HepG2 (cell line): ENCODE data around the gene PARD3. TPM values are rescaled to one million over a fixed set of nuclear protein-coding genes. Genes with fewer than 3 reads are reported as not detected.

Experiments used
- ATAC-seq: fragments of 200-7000 bp; cut with Tn5 transposase; 3 replicates; pipeline ENCODE4 v1.9.1; 2020; ENCODE audit warnings: mild to moderate bottlenecking, moderate library complexity
- BruUV-seq: library from RNA; stranded (reverse); fragments of 400-500 nt; replicated peaks from 2 replicates; lab custom pipeline; 2021; lab: Mats Ljungman, UMichigan
- CTCF ChIA-PET: fragments of 300-600 bp; formaldehyde crosslinking; extraction: SDS; loops from one replicate; lab custom pipeline; 2021; ENCODE audit warnings: low total read pairs, inconsistent platforms, low intra/inter-chr PET ratio; lab: Yijun Ruan, JAX
- POLR2A ChIA-PET: fragments of 350-600 bp; sonication (Branson Sonifier 250); formaldehyde crosslinking; loops from one replicate; lab custom pipeline; 2020; ENCODE audit warnings: antibody characterized with exemption, inconsistent platforms; lab: Yijun Ruan, JAX
- DNase-seq: peaks from one replicate; pipeline ENCODE4 v3.0.0-alpha.2; 2015; ENCODE audit warnings: low spot score
- FAIRE-seq: peaks from 3 replicates; lab custom pipeline; 2011; peaks lifted over from hg19 to GRCh38; lab: Jason Lieb, UNC
- H2AFZ ChIP-seq: one replicate; pipeline ENCODE4 v1.6.1; 2011; ENCODE audit warnings: low read length, inconsistent platforms
- H3K27ac ChIP-seq: fragments of 300-600 bp; 3 replicates; pipeline ENCODE4 v1.8.0; 2011; ENCODE audit warnings: mixed run types, mild to moderate bottlenecking, mixed read lengths, low read length, inconsistent platforms; ENCODE audit not compliant: insufficient read depth; ENCODE audit errors: extremely low read length
- H3K27me3 ChIP-seq, 2 experiments: fragments of 200-600 bp in 1 of 2; 2 replicates in 1 of 2; 3 replicates in 1 of 2; pipeline versions ENCODE4 v1.6.0 to v1.8.0; 2011; ENCODE audit warnings: low read length in 2 of 2, mild to moderate bottlenecking in 2 of 2, moderate library complexity in 2 of 2, inconsistent platforms in 1 of 2; ENCODE audit not compliant: insufficient read depth in 2 of 2, control insufficient read depth in 1 of 2
- H3K36me3 ChIP-seq, 2 experiments: fragments of 200-600 bp in 1 of 2; replicated peaks in 1 of 2; 2 replicates in 1 of 2; 3 replicates in 1 of 2; pipeline versions ENCODE4 v1.5.1 to v1.8.0; 2011; ENCODE audit warnings: low read length in 2 of 2, inconsistent platforms in 1 of 2; ENCODE audit not compliant: insufficient read depth in 2 of 2, control insufficient read depth in 1 of 2
- H3K4me1 ChIP-seq: 2 replicates; pipeline ENCODE4 v1.5.1; 2012; ENCODE audit warnings: low read length, inconsistent platforms; ENCODE audit not compliant: insufficient read depth
- H3K4me2 ChIP-seq: 2 replicates; pipeline ENCODE4 v1.6.0; 2011; ENCODE audit warnings: low read depth, low read length, inconsistent platforms
- H3K4me3 ChIP-seq, 3 experiments: fragments of 200-600 bp in 1 of 3; sonication (generic), shearing (Covaris generic) in 1 of 3; replicated peaks in 1 of 3; 2 replicates each; pipeline ENCODE4 v1.5.1; 2011 to 2016; ENCODE audit warnings: low read length in 3 of 3, inconsistent platforms in 2 of 3, low read depth in 2 of 3, mild to moderate bottlenecking in 2 of 3, control low read depth in 1 of 3, mixed read lengths in 1 of 3; ENCODE audit not compliant: insufficient read depth in 1 of 3
- H3K79me2 ChIP-seq: one replicate; pipeline ENCODE4 v1.6.1; 2011; ENCODE audit warnings: low read length, inconsistent platforms; ENCODE audit not compliant: insufficient read depth
- H3K9ac ChIP-seq: 2 replicates; pipeline ENCODE4 v1.6.0; 2011; ENCODE audit warnings: mild to moderate bottlenecking, low read depth, low read length, inconsistent platforms; ENCODE audit not compliant: insufficient read depth
- H3K9me3 ChIP-seq: 2 replicates; pipeline ENCODE4 v1.5.1; 2012; ENCODE audit warnings: mild to moderate bottlenecking, low read length
- H4K20me1 ChIP-seq: 2 replicates; pipeline ENCODE4 v1.6.0; 2011; ENCODE audit warnings: inconsistent platforms, mild to moderate bottlenecking, low read length, moderate library complexity; ENCODE audit not compliant: insufficient read depth
- MAFK ChIP-seq, 2 experiments: IDR thresholded peaks in 1 of 2; conservative IDR thresholded peaks in 1 of 2; 2 replicates each; pipeline ENCODE4 v1.6.1; 2011; ENCODE audit warnings: improper control_type of control experiment in 2 of 2, low read length in 2 of 2
- STAG1 ChIP-seq: sonication (generic); formaldehyde crosslinking; IDR thresholded peaks from 2 replicates; pipeline ENCODE4 v1.4.0; 2020; ENCODE audit warnings: missing genetic modification reagents
- ZNF766 ChIP-seq: sonication (generic); formaldehyde crosslinking; IDR thresholded peaks from 2 replicates; pipeline ENCODE4 v1.5.0; 2020; ENCODE audit warnings: missing genetic modification reagents, borderline replicate concordance
- ZNF773 ChIP-seq: sonication (generic); formaldehyde crosslinking; IDR thresholded peaks from 2 replicates; pipeline ENCODE4 v1.4.0; 2020; ENCODE audit warnings: missing genetic modification reagents, borderline replicate concordance
- WGBS: methylation state at CpG from one replicate; pipeline ENCODE4 v1.1.6; 2017; ENCODE audit warnings: low lambda C conversion rate; 5-methylcytosine and 5-hydroxymethylcytosine counted together
- in situ Hi-C: cut with HindIII; loops from 2 replicates; pipeline ENCODE4 v1.10.0; 2017; ENCODE audit warnings: low pct_unique_long_range_greater_than_20kb; ENCODE audit not compliant: extremely low pct_ligation_motif_present
- intact Hi-C: fragments of 100-400 bp; cut with micrococcal nuclease; formaldehyde crosslinking; loops from one replicate; pipeline ENCODE4 v1.10.0; 2022; ENCODE audit not compliant: unreplicated experiment
- polyA plus RNA-seq, 8 experiments: library from polyadenylated mRNA; depleted of rRNA in 3 of 8; stranded (reverse) in 7 of 8; unstranded in 1 of 8; fragments of >200 nt; fragmentation: Illumina TruSeq in 4 of 8; extraction: Trizol in 4 of 8; gene quantifications; 2 replicates each; pipeline versions ENCODE4 v1.2.1 to v1.2.3, GENCODE V29; 2011 to 2016; ENCODE audit warnings: low read depth in 4 of 8, missing spikeins in 1 of 8, mixed read lengths in 1 of 8; ENCODE audit not compliant: insufficient read depth in 1 of 8
- total RNA-seq, 5 experiments: library from RNA; depleted of rRNA; stranded (reverse); fragments of >200 nt; fragmentation: Illumina TruSeq; extraction: Trizol; gene quantifications; 2 replicates each; pipeline ENCODE4 v1.2.3, GENCODE V29; 2016; ENCODE audit warnings: low read depth in 1 of 5

PARD3 gene
- total and polyA plus RNA-seq, 2 of the 13 experiments (the other 11 are each of a cell fraction or from before 2014, with no cell fraction given) = 40.9 to 60.0 TPM

DNA sequence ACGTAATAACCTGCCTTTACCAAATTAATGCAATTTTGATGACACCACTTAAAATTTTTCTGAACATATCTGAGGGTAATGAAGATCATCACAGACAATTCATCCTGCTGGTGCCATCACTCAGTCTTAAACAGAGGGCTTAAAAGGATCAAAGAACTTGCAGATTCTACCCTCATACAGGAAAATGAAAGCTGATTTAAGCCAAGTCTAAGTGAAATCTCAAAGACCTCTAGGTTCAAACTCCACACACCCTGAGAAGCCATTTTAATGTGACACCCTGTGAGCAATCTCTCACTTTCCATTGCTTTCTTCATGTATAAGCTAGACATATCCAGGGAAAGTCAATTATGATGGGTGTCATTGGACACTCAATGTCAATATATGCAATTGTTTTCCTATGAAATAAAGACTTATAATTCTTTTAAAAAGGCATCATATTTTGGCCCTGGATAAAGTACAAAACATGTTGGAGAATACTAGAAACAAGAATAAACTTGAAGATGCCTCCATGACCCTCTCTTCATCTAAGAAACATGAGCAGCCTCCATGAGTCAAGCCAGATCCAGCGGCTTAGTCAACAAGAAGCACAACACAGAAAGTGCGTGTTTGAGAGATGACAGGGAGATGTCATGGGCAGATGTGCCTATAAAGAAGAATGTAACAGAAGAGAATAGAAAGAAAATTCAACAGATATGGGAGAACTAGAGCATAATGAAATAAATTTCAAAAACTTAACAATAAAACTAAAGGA is 291.9 kb downstream of the PARD3 start:
- no peak for ATAC-seq
- CTCF ChIA-PET = no interaction called here
- Histone ChIP-seq H2AFZ (no peak overlapping the region), H4K20me1 (no peaks in the 10 kb centered on the region), H3K36me3 (no peaks in the 10 kb centered on the region), H3K4me1 (peaks cover under 1% of the 10 kb centered on the region; the same call in 1 of the 2 replicates), H3K9me3 (no peaks in the 10 kb centered on the region), H3K4me2 (no peak overlapping the region), H3K9ac (no peak overlapping the region), H3K27ac (no peak overlapping the region), H3K79me2 (peaks cover 6% of the 10 kb centered on the region), H3K4me3 (no peak overlapping the region), H3K27me3 (no peaks in the 10 kb centered on the region)
- no TSS peak for BruUV-seq
- peak in 1 of 2 experiments; percentile 31; a peak in 2 of 4 replicates for TF ChIP-seq MAFK (conservative IDR thresholded peaks at IDR 0.05 in 1 of 2, IDR thresholded peaks at IDR 0.05 in 1 of 2; ENCODE audit: low read length in 2 of 2)
- no peak for TF ChIP-seq ZNF766
- intact Hi-C loops (loop anchor here (10.0 kb wide), 1 partner anchor 112 kb away; no protein-coding TSS in a partner anchor), in situ Hi-C loops (no loop called here)
- 96% methylated on average over 3 of the region's 3 CpGs for WGBS
- no peak for DNase-seq
- FAIRE-seq = no peak
- POLR2A ChIA-PET = no interaction called here

- no peaks in the 10 kb centered on the region for H3K4me1 ChIP-seq
- CTCF ChIA-PET = no interaction called here
These were observed 292.6 kb downstream of the PARD3 start for GRCh38 chr10:34522546-34522945.

More at GRCh38 chr10:34522546-34522945, 292.6 kb downstream of the PARD3 start:
- Histone ChIP-seq H3K27me3 (no peaks in the 10 kb centered on the region), H4K20me1 (no peaks in the 10 kb centered on the region), H3K4me2 (no peak overlapping the region), H3K9ac (no peak overlapping the region), H3K27ac (no peak overlapping the region), H3K4me3 (no peak overlapping the region), H3K36me3 (no peaks in the 10 kb centered on the region), H3K79me2 (peaks cover 6% of the 10 kb centered on the region), H3K9me3 (no peaks in the 10 kb centered on the region), H2AFZ (no peak overlapping the region)
- WGBS = 83% methylated on average over 6 of the region's 6 CpGs
- in situ Hi-C loops = no loop called here
- no peak for DNase-seq
- TF ChIP-seq ZNF773 (no peak), STAG1 (CRISPR knock-in tag) (peak; percentile 21; the same call in 1 of the 2 replicates)
- intact Hi-C loops = loop anchor here (10.0 kb wide), 1 partner anchor 112 kb away; no protein-coding TSS in a partner anchor
- POLR2A ChIA-PET = no interaction called here
- BruUV-seq = no TSS peak
- no peak for ATAC-seq
- no peak for FAIRE-seq
